Activated naive CD8-positive, alpha-beta T cell treated with anti-CD3 and anti-CD28 coated beads for 36 hours (primary cell): Measurements from ENCODE around the gene KSR1. TPM values are rescaled to one million over a fixed set of nuclear protein-coding genes. Genes with fewer than 3 reads are reported as not detected.

Experiments
- DNase-seq: peaks from one replicate; pipeline ENCODE4 v3.0.0; 2021
- H3K27ac Mint-ChIP-seq: one replicate; pipeline ENCODE4 v1.8.0; 2022; ENCODE audit warnings: mild to moderate bottlenecking, moderate library complexity, mixed read lengths
- H3K27me3 Mint-ChIP-seq: one replicate; pipeline ENCODE4 v1.8.0; 2022; ENCODE audit warnings: mild to moderate bottlenecking, mixed read lengths
- H3K36me3 Mint-ChIP-seq: one replicate; pipeline ENCODE4 v1.8.0; 2021; ENCODE audit warnings: mild to moderate bottlenecking, mixed read lengths
- H3K4me1 Mint-ChIP-seq: one replicate; pipeline ENCODE4 v1.8.0; 2021; ENCODE audit warnings: mixed read lengths
- H3K4me3 Mint-ChIP-seq: one replicate; pipeline ENCODE4 v1.8.0; 2022; ENCODE audit warnings: mild to moderate bottlenecking, moderate library complexity, mixed read lengths
- H3K9me3 Mint-ChIP-seq: one replicate; pipeline ENCODE4 v1.8.0; 2022; ENCODE audit warnings: mixed read lengths
- total RNA-seq, 2 experiments: library from RNA; stranded (reverse); gene quantifications; one replicate each; pipeline ENCODE4 v1.2.3, GENCODE V29; 2021

Gene KSR1
- total RNA-seq, 2 experiments from 2014 or later, result 58.9 to 62.5 TPM

- Mint-ChIP-seq H3K36me3 (peaks cover 14% of the 10 kb centered on the region), H3K27ac (no peak overlapping the region), H3K4me3 (no peak overlapping the region), H3K9me3 (no peaks in the 10 kb centered on the region), H3K4me1 (peaks cover 52% of the 10 kb centered on the region), H3K27me3 (no peaks in the 10 kb centered on the region)
- no peak for DNase-seq
Measured at GRCh38 chr17:27531469-27531961, 75.3 kb downstream of the KSR1 start.

GRCh38 chr17:27532269-27533263, 76.3 kb downstream of the KSR1 start:
- Mint-ChIP-seq H3K4me1 (peaks cover 53% of the 10 kb centered on the region), H3K9me3 (no peaks in the 10 kb centered on the region), H3K27me3 (no peaks in the 10 kb centered on the region), H3K4me3 (no peak overlapping the region), H3K27ac (no peak overlapping the region), H3K36me3 (peaks cover 15% of the 10 kb centered on the region)
- no peak for DNase-seq

- Mint-ChIP-seq H3K9me3 (no peaks in the 10 kb centered on the region), H3K27ac (no peak overlapping the region), H3K4me3 (no peak overlapping the region), H3K27me3 (no peaks in the 10 kb centered on the region), H3K36me3 (peaks cover 8% of the 10 kb centered on the region), H3K4me1 (peaks cover 45% of the 10 kb centered on the region)
- DNase-seq, result no peak
Measured at GRCh38 chr17:27533874-27534815, 77.9 kb downstream of the KSR1 start.

- Mint-ChIP-seq H3K27ac (peak overlapping the region; percentile 9), H3K4me3 (no peak overlapping the region), H3K9me3 (no peaks in the 10 kb centered on the region), H3K36me3 (peaks cover 8% of the 10 kb centered on the region), H3K27me3 (no peaks in the 10 kb centered on the region), H3K4me1 (peaks cover 45% of the 10 kb centered on the region)
- no peak for DNase-seq
Measured at GRCh38 chr17:27535178-27535928, 79.1 kb downstream of the KSR1 start.

- Mint-ChIP-seq H3K4me3 (no peak overlapping the region), H3K36me3 (peaks cover 8% of the 10 kb centered on the region), H3K27ac (peak overlapping the region; percentile 9), H3K9me3 (no peaks in the 10 kb centered on the region), H3K27me3 (no peaks in the 10 kb centered on the region), H3K4me1 (peaks cover 42% of the 10 kb centered on the region)
- DNase-seq, result no peak
Measured at GRCh38 chr17:27535975-27536374, 79.7 kb downstream of the KSR1 start.

- Mint-ChIP-seq H3K27me3 (no peaks in the 10 kb centered on the region), H3K9me3 (no peaks in the 10 kb centered on the region), H3K27ac (peak overlapping the region; percentile 32), H3K4me3 (no peak overlapping the region), H3K4me1 (peaks cover 43% of the 10 kb centered on the region), H3K36me3 (peaks cover 8% of the 10 kb centered on the region)
- no peak for DNase-seq
Measured at GRCh38 chr17:27536781-27537180, 80.5 kb downstream of the KSR1 start.

GRCh38 chr17:27538156-27538955, 82.1 kb downstream of the KSR1 start:
- Mint-ChIP-seq H3K9me3 (no peaks in the 10 kb centered on the region), H3K4me1 (peaks cover 46% of the 10 kb centered on the region), H3K36me3 (peaks cover 10% of the 10 kb centered on the region), H3K4me3 (no peak overlapping the region), H3K27ac (no peak overlapping the region), H3K27me3 (no peaks in the 10 kb centered on the region)
- no peak for DNase-seq

GRCh38 chr17:27539152-27539551, 82.9 kb downstream of the KSR1 start:
- Mint-ChIP-seq H3K36me3 (peaks cover 12% of the 10 kb centered on the region), H3K27ac (no peak overlapping the region), H3K9me3 (no peaks in the 10 kb centered on the region), H3K27me3 (no peaks in the 10 kb centered on the region), H3K4me3 (no peak overlapping the region), H3K4me1 (peaks cover 54% of the 10 kb centered on the region)
- no peak for DNase-seq

GRCh38 chr17:27539794-27540317, 83.6 kb downstream of the KSR1 start:
- peaks cover 61% of the 10 kb centered on the region for H3K4me1 Mint-ChIP-seq
- no peak overlapping the region for H3K27ac Mint-ChIP-seq
- H3K4me3 Mint-ChIP-seq, result no peak overlapping the region
- H3K9me3 Mint-ChIP-seq, result peaks cover 2% of the 10 kb centered on the region
- peaks cover 15% of the 10 kb centered on the region for H3K36me3 Mint-ChIP-seq
- peaks cover 4% of the 10 kb centered on the region for H3K27me3 Mint-ChIP-seq
- DNase-seq, result no peak

GRCh38 chr17:27540318-27541101, 84.3 kb downstream of the KSR1 start:
- Mint-ChIP-seq H3K27ac (peak overlapping the region; percentile 6), H3K27me3 (peaks cover 4% of the 10 kb centered on the region), H3K4me1 (peaks cover 63% of the 10 kb centered on the region), H3K9me3 (peaks cover 2% of the 10 kb centered on the region), H3K4me3 (no peak overlapping the region), H3K36me3 (peaks cover 17% of the 10 kb centered on the region)
- no peak for DNase-seq

- DNase-seq, result no peak
- no peak overlapping the region for H3K4me3 Mint-ChIP-seq
- H3K9me3 Mint-ChIP-seq, result peaks cover 2% of the 10 kb centered on the region
- peaks cover 4% of the 10 kb centered on the region for H3K27me3 Mint-ChIP-seq
- H3K36me3 Mint-ChIP-seq, result peaks cover 16% of the 10 kb centered on the region
- H3K4me1 Mint-ChIP-seq, result peaks cover 68% of the 10 kb centered on the region
- H3K27ac Mint-ChIP-seq, result no peak overlapping the region
Measured at GRCh38 chr17:27541301-27542023, 85.2 kb downstream of the KSR1 start.

GRCh38 chr17:27542841-27543463, 86.7 kb downstream of the KSR1 start:
- peaks cover 4% of the 10 kb centered on the region for H3K27me3 Mint-ChIP-seq
- peaks cover 71% of the 10 kb centered on the region for H3K4me1 Mint-ChIP-seq
- H3K4me3 Mint-ChIP-seq, result no peak overlapping the region
- peaks cover 2% of the 10 kb centered on the region for H3K9me3 Mint-ChIP-seq
- H3K36me3 Mint-ChIP-seq, result peaks cover 10% of the 10 kb centered on the region
- no peak for DNase-seq
- peak overlapping the region; percentile 16 for H3K27ac Mint-ChIP-seq
